Astrocyte (in vitro differentiated cells and primary cell): Measurements from ENCODE around the gene MPRIP.

Source experiments
- EZH2 ChIP-seq: IDR thresholded peaks from 2 replicates; pipeline ENCODE4 v1.6.1; 2012; ENCODE audit warnings: mild to moderate bottlenecking, low read length, inconsistent platforms; ENCODE audit not compliant: insufficient read depth
- TF ChIP-seq, protein P1 (sequence below): IDR thresholded peaks from 2 replicates; pipeline ENCODE4 v1.5.1; 2011; ENCODE audit warnings: low read depth, mild to moderate bottlenecking, inconsistent platforms, low read length, moderate library complexity; ENCODE audit not compliant: insufficient read depth

DNA sequence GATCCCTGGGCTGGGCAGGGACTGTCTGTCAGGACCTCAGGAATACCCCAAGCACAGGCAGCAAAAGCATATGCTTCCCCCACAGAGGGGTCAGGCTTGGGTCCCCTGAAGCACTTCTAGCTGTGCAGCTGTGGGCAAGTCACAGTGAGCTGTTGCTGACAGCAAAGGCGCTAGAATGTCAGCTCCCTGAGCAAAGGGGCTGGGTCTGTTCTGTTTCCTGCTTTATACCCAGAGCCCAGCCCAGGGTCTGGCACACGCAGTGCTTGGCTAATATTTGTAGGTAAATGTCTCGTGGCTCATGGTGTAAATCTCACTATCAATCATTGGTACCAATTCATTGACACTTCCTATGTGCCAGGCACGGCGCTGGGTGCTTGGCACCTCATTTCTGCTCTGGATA, 16.6 kb upstream of the MPRIP start:
- TF ChIP-seq, protein P1, sequence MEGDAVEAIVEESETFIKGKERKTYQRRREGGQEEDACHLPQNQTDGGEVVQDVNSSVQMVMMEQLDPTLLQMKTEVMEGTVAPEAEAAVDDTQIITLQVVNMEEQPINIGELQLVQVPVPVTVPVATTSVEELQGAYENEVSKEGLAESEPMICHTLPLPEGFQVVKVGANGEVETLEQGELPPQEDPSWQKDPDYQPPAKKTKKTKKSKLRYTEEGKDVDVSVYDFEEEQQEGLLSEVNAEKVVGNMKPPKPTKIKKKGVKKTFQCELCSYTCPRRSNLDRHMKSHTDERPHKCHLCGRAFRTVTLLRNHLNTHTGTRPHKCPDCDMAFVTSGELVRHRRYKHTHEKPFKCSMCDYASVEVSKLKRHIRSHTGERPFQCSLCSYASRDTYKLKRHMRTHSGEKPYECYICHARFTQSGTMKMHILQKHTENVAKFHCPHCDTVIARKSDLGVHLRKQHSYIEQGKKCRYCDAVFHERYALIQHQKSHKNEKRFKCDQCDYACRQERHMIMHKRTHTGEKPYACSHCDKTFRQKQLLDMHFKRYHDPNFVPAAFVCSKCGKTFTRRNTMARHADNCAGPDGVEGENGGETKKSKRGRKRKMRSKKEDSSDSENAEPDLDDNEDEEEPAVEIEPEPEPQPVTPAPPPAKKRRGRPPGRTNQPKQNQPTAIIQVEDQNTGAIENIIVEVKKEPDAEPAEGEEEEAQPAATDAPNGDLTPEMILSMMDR = no peak
- TF ChIP-seq EZH2 = no peak
